Cardiac fibroblast (primary cell): ENCODE measurements around the gene ACVR1C.

ENCODE experiments used
- DNase-seq, 2 donors: peaks; one replicate each; pipeline versions ENCODE4 v3.0.0 to v3.0.0-alpha.2; 2010; ENCODE audit warnings: low read depth in 2 of 2
- H3K4me3 ChIP-seq, 2 donors: replicated peaks in 1 of 2; 1 replicate in 1 of 2; 2 replicates in 1 of 2; pipeline ENCODE4 v1.5.1; 2011; ENCODE audit warnings: low read depth in 2 of 2, low read length in 2 of 2, mild to moderate bottlenecking in 2 of 2, moderate library complexity in 1 of 2
- CTCF ChIP-seq: IDR thresholded peaks from one replicate; pipeline ENCODE4 v1.5.1; 2011; ENCODE audit warnings: low read depth, mild to moderate bottlenecking, low read length, inconsistent platforms

The ACVR1C gene

GRCh38 chr2:157559461-157559860, 69.2 kb downstream of the ACVR1C start:
- no peak for DNase-seq
- TF ChIP-seq CTCF, result no peak
- H3K4me3 ChIP-seq, result no peak overlapping the region

GRCh38 chr2:157559061-157559460, 69.6 kb downstream of the ACVR1C start:
- DNase-seq, result peak in 1 of 2 donors; percentile 46
- TF ChIP-seq CTCF, result no peak
- H3K4me3 ChIP-seq, result no peak overlapping the region

- no peak overlapping the region for H3K4me3 ChIP-seq
- no peak for DNase-seq
- no peak for TF ChIP-seq CTCF
Observed at GRCh38 chr2:157557770-157558169, 70.9 kb downstream of the ACVR1C start.

- TF ChIP-seq CTCF, result no peak
- H3K4me3 ChIP-seq, result no peak overlapping the region
- no peak for DNase-seq
Observed at GRCh38 chr2:157540102-157540501, 88.6 kb downstream of the ACVR1C start.

GRCh38 chr2:157538064-157538463, 90.6 kb downstream of the ACVR1C start:
- TF ChIP-seq CTCF, result no peak
- no peak for DNase-seq
- H3K4me3 ChIP-seq, result no peak overlapping the region

GRCh38 chr2:157536815-157537214, 91.8 kb downstream of the ACVR1C start:
- no peak overlapping the region for H3K4me3 ChIP-seq
- no peak for DNase-seq
- TF ChIP-seq CTCF, result no peak

- TF ChIP-seq CTCF, result no peak
Observed at GRCh38 chr2:157528963-157529751, 99.5 kb downstream of the ACVR1C start.

More at GRCh38 chr2:157528963-157529751, 99.5 kb downstream of the ACVR1C start:
- no peak for DNase-seq
- H3K4me3 ChIP-seq, result no peak overlapping the region
